Panc1 (cell line): Measurements from ENCODE around the gene COL6A2. TPM values are rescaled to one million over a fixed set of nuclear protein-coding genes. Genes with fewer than 3 reads are reported as not detected.
"Not testable (repeated sequence)": the region's sequence is repeated elsewhere in the genome, so short reads cannot be mapped to it uniquely, and the experiment has no call there.

Source experiments
- ATAC-seq: fragments of 200-7000 bp; cut with Tn5 transposase; 2 replicates; pipeline ENCODE4 v1.9.1; 2020; ENCODE audit warnings: mild to moderate bottlenecking, moderate library complexity
- BruUV-seq: library from RNA; stranded (reverse); fragments of 400-500 nt; replicated peaks from 2 replicates; lab custom pipeline; 2021; lab: Mats Ljungman, UMichigan
- CTCF ChIA-PET: fragments of 300-600 bp; sonication (Branson Sonifier 250); formaldehyde crosslinking; loops from one replicate; lab custom pipeline; 2022; ENCODE audit warnings: antibody characterized with exemption; lab: Charles Lee
- POLR2A ChIA-PET: fragments of 300-600 bp; sonication (Branson Sonifier 250); formaldehyde crosslinking; loops from one replicate; lab custom pipeline; 2022; ENCODE audit warnings: antibody characterized with exemption; lab: Charles Lee
- DNase-seq: peaks from one replicate; pipeline ENCODE4 v3.0.0-alpha.2; 2010; ENCODE audit warnings: low read depth, low spot score
- H3K27ac ChIP-seq: 2 replicates; pipeline ENCODE4 v1.5.1; 2011; ENCODE audit warnings: mild to moderate bottlenecking, low read length, inconsistent platforms
- H3K27me3 ChIP-seq: fragments of 200-500 bp; sonication (Bioruptor generic); 2 replicates; pipeline ENCODE4 v1.6.0; 2014; ENCODE audit warnings: low read length, inconsistent platforms; ENCODE audit not compliant: control insufficient read depth, insufficient read depth
- H3K36me3 ChIP-seq: fragments of 200-500 bp; sonication (Bioruptor generic); 2 replicates; pipeline ENCODE4 v1.5.1; 2014; ENCODE audit warnings: inconsistent platforms, mild to moderate bottlenecking, low read length, moderate library complexity; ENCODE audit not compliant: control insufficient read depth, insufficient read depth
- H3K4me1 ChIP-seq: 2 replicates; pipeline ENCODE4 v1.5.1; 2011; ENCODE audit warnings: inconsistent platforms, mild to moderate bottlenecking, low read length, moderate library complexity; ENCODE audit not compliant: control insufficient read depth, insufficient read depth
- H3K4me3 ChIP-seq, 2 experiments: 2 replicates each; pipeline ENCODE4 v1.5.1; 2011 to 2012; ENCODE audit warnings: low read depth in 2 of 2, low read length in 2 of 2, mild to moderate bottlenecking in 2 of 2, inconsistent platforms in 1 of 2, moderate library complexity in 1 of 2
- H3K9me3 ChIP-seq: fragments of 200-500 bp; sonication (Bioruptor generic); 2 replicates; pipeline ENCODE4 v1.5.1; 2014; ENCODE audit warnings: low read depth, mild to moderate bottlenecking, inconsistent platforms, low read length, moderate library complexity; ENCODE audit not compliant: control insufficient read depth, insufficient read depth
- POLR2AphosphoS5 ChIP-seq: IDR thresholded peaks from 2 replicates; pipeline ENCODE4 v1.6.1; 2012; ENCODE audit warnings: mild to moderate bottlenecking, low read depth, low read length, moderate library complexity
- SIN3A ChIP-seq: IDR thresholded peaks from 2 replicates; pipeline ENCODE4 v1.6.1; 2012; ENCODE audit warnings: low read depth, mild to moderate bottlenecking, low read length, moderate library complexity, borderline replicate concordance; ENCODE audit not compliant: insufficient read depth
- TCF7L2 ChIP-seq: IDR thresholded peaks from 2 replicates; pipeline ENCODE4 v1.6.1; 2011; ENCODE audit warnings: mild to moderate bottlenecking, low read depth, low read length, inconsistent platforms
- in situ Hi-C: cut with HindIII; loops from 2 replicates; pipeline ENCODE4 v1.10.0; 2016; ENCODE audit warnings: low sequenced_read_pairs, low pct_unique_long_range_greater_than_20kb
- intact Hi-C: fragments of 100-400 bp; cut with micrococcal nuclease; formaldehyde crosslinking; loops from one replicate; pipeline ENCODE4 v1.10.0; 2022; ENCODE audit not compliant: unreplicated experiment
- total RNA-seq: library from RNA; stranded (reverse); gene quantifications from one replicate; pipeline ENCODE4 v1.2.1, GENCODE V29; 2021; ENCODE audit not compliant: unreplicated experiment
- TF ChIP-seq, protein P1 (sequence below), 2 experiments: IDR thresholded peaks; 2 replicates each; pipeline ENCODE4 v1.6.1; 2011 to 2012; ENCODE audit warnings: low read depth in 2 of 2, control low read depth in 1 of 2, low read length in 1 of 2, mild to moderate bottlenecking in 1 of 2, moderate library complexity in 1 of 2; ENCODE audit not compliant: insufficient read depth in 1 of 2
- TF ChIP-seq, protein P2 (sequence below): fragments of 450-650 bp; IDR thresholded peaks from 2 replicates; pipeline ENCODE4 v1.5.1; 2017; ENCODE audit warnings: mild to moderate bottlenecking

COL6A2 gene
- total RNA-seq, 1 experiment from 2014 or later = 29.9 TPM

DNA sequence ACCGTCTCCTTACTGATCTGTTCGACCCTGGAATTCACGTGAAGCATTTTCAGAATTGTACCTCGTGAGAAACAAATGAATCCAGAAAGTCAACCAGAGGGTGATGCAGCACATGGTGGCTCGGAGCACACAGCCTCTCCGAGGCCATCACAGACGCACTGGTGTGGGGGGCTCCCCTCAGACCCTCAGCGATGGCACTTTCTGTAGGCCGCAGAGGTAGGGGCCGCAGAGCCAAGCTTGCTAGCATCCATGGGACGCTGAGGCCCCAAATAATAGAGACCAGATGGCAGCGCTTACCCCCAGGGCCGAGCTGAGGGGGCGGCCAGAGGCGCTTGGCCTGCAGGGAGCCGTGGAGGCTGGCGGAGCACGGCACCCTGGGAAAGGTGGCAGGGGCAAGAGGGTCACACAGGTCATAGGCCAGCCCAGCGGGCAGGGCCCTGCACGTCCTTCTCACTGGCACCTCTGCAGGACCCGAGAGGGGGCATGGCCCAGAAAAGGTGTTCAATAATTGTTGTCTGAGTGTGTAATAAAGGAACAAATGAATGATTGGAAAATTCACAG is 28.1 kb upstream of the COL6A2 start:
- no peak for DNase-seq
- ChIA-PET CTCF (no interaction called here), POLR2A (no interaction called here)
- intact Hi-C loops = no loop called here
- H3K4me1 ChIP-seq = no peaks in the 10 kb centered on the region
- H3K27ac ChIP-seq = no peak overlapping the region
- TF ChIP-seq, protein P1, sequence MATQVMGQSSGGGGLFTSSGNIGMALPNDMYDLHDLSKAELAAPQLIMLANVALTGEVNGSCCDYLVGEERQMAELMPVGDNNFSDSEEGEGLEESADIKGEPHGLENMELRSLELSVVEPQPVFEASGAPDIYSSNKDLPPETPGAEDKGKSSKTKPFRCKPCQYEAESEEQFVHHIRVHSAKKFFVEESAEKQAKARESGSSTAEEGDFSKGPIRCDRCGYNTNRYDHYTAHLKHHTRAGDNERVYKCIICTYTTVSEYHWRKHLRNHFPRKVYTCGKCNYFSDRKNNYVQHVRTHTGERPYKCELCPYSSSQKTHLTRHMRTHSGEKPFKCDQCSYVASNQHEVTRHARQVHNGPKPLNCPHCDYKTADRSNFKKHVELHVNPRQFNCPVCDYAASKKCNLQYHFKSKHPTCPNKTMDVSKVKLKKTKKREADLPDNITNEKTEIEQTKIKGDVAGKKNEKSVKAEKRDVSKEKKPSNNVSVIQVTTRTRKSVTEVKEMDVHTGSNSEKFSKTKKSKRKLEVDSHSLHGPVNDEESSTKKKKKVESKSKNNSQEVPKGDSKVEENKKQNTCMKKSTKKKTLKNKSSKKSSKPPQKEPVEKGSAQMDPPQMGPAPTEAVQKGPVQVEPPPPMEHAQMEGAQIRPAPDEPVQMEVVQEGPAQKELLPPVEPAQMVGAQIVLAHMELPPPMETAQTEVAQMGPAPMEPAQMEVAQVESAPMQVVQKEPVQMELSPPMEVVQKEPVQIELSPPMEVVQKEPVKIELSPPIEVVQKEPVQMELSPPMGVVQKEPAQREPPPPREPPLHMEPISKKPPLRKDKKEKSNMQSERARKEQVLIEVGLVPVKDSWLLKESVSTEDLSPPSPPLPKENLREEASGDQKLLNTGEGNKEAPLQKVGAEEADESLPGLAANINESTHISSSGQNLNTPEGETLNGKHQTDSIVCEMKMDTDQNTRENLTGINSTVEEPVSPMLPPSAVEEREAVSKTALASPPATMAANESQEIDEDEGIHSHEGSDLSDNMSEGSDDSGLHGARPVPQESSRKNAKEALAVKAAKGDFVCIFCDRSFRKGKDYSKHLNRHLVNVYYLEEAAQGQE (IDR thresholded peaks at IDR 0.05; ENCODE audit: insufficient read depth in 1 of 2, low read depth in 2 of 2, low read length in 1 of 2) = no peak
- TF ChIP-seq, protein P2, sequence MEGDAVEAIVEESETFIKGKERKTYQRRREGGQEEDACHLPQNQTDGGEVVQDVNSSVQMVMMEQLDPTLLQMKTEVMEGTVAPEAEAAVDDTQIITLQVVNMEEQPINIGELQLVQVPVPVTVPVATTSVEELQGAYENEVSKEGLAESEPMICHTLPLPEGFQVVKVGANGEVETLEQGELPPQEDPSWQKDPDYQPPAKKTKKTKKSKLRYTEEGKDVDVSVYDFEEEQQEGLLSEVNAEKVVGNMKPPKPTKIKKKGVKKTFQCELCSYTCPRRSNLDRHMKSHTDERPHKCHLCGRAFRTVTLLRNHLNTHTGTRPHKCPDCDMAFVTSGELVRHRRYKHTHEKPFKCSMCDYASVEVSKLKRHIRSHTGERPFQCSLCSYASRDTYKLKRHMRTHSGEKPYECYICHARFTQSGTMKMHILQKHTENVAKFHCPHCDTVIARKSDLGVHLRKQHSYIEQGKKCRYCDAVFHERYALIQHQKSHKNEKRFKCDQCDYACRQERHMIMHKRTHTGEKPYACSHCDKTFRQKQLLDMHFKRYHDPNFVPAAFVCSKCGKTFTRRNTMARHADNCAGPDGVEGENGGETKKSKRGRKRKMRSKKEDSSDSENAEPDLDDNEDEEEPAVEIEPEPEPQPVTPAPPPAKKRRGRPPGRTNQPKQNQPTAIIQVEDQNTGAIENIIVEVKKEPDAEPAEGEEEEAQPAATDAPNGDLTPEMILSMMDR = no peak
- TF ChIP-seq SIN3A (no peak), POLR2AphosphoS5 (no peak), TCF7L2 (no peak)
- no peaks in the 10 kb centered on the region for H3K36me3 ChIP-seq
- no TSS peak for BruUV-seq
- in situ Hi-C loops = no loop called here
- no peaks in the 10 kb centered on the region for H3K27me3 ChIP-seq
- no peaks in the 10 kb centered on the region for H3K9me3 ChIP-seq
- ATAC-seq = no peak
- no peak overlapping the region for H3K4me3 ChIP-seq

DNA sequence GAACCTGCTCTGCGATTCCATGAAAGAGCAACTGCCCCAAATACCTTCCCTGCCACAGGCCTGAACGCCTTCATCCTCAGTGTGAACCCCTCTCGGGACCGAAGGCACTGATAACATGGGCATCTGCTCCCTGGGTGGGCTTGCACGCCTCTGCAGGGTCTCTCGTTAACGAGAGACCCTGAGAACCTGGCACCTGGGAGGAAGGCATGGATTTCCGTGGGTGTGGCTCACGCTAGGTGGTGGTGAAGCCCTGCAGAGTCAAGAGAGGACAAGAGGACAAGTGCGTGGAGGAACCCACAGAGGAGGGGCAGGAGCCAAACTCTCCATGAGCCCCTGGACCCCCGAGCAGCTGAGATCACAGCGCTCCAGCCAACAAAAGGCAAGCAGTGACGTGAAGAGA is 26.8 kb upstream of the COL6A2 start:
- Histone ChIP-seq H3K9me3 (no peaks in the 10 kb centered on the region), H3K27ac (no peak overlapping the region), H3K4me3 (no peak overlapping the region), H3K27me3 (no peaks in the 10 kb centered on the region), H3K36me3 (no peaks in the 10 kb centered on the region), H3K4me1 (no peaks in the 10 kb centered on the region)
- DNase-seq = no peak
- TF ChIP-seq POLR2AphosphoS5 = no peak
- no peak for TF ChIP-seq SIN3A
- TF ChIP-seq, protein P2 = no peak
- TF ChIP-seq, protein P1 (IDR thresholded peaks at IDR 0.05; ENCODE audit: insufficient read depth in 1 of 2, low read depth in 2 of 2, low read length in 1 of 2) = no peak
- TF ChIP-seq TCF7L2 = no peak
- ATAC-seq = no peak
- CTCF ChIA-PET = no interaction called here
- POLR2A ChIA-PET = no interaction called here
- in situ Hi-C loops (no loop called here), intact Hi-C loops (no loop called here)
- no TSS peak for BruUV-seq

DNA sequence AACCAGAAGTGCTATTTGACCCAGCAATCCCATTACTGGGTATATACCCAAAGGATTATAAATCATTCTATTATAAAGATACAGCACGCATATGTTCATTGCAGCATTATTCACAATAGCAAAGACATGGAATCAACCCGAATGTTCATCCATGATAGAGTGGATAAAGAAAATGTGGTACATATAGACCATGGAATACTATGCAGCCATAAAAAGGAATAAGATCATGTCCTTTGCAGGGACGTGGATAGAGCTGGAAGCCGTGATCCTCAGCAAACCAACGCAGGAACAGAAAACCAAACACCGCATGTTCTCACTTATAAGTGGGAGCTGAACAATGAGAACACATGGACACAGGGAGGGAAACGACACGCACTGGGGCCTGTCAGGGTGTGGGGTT is 21.2 kb upstream of the COL6A2 start:
- H3K27me3 ChIP-seq, BruUV-seq, DNase-seq, ATAC-seq, intact Hi-C loops, H3K36me3 ChIP-seq, CTCF ChIA-PET, H3K27ac ChIP-seq, in situ Hi-C loops, H3K9me3 ChIP-seq, H3K4me1 ChIP-seq, POLR2A ChIA-PET, H3K4me3 ChIP-seq: not testable (repeated sequence)
